Progenitor cell of endocrine pancreas (in vitro differentiated cells): ENCODE data around the gene ASPHD1. TPM values are rescaled to one million over a fixed set of nuclear protein-coding genes. Genes with fewer than 3 reads are reported as not detected.

Experiments used
- DNase-seq: peaks from one replicate; pipeline ENCODE4 v3.0.0; 2021; ENCODE audit warnings: low spot score; ENCODE audit not compliant: unreplicated experiment
- H3K27ac Mint-ChIP-seq: 2 replicates; pipeline ENCODE4 v1.8.0; 2021; ENCODE audit warnings: mild to moderate bottlenecking, moderate library complexity, mixed read lengths
- H3K27me3 Mint-ChIP-seq: 2 replicates; pipeline ENCODE4 v1.8.0; 2021; ENCODE audit warnings: mixed read lengths
- H3K36me3 Mint-ChIP-seq: 2 replicates; pipeline ENCODE4 v1.8.0; 2022; ENCODE audit warnings: mixed read lengths; ENCODE audit not compliant: insufficient read depth
- H3K4me1 Mint-ChIP-seq: 2 replicates; pipeline ENCODE4 v1.8.0; 2021; ENCODE audit warnings: low read depth, mixed read lengths
- H3K4me3 Mint-ChIP-seq: 2 replicates; pipeline ENCODE4 v1.8.0; 2021; ENCODE audit warnings: low read depth, mild to moderate bottlenecking, moderate library complexity, mixed read lengths
- H3K9me3 Mint-ChIP-seq: 2 replicates; pipeline ENCODE4 v1.8.0; 2021; ENCODE audit warnings: low read depth, mixed read lengths
- total RNA-seq: library from RNA; stranded (reverse); gene quantifications from 2 replicates; pipeline ENCODE4 v1.2.1, GENCODE V29; 2021
- TF ChIP-seq, protein P1 (sequence below): fragments of 200-600 bp; sonication (generic); IDR thresholded peaks from one replicate; pipeline ENCODE4 v1.5.0; 2021; ENCODE audit warnings: antibody characterized with exemption, mild to moderate bottlenecking; ENCODE audit not compliant: unreplicated experiment

Gene ASPHD1
- total RNA-seq, 1 donor from 2014 or later = 3.8 TPM

DNA sequence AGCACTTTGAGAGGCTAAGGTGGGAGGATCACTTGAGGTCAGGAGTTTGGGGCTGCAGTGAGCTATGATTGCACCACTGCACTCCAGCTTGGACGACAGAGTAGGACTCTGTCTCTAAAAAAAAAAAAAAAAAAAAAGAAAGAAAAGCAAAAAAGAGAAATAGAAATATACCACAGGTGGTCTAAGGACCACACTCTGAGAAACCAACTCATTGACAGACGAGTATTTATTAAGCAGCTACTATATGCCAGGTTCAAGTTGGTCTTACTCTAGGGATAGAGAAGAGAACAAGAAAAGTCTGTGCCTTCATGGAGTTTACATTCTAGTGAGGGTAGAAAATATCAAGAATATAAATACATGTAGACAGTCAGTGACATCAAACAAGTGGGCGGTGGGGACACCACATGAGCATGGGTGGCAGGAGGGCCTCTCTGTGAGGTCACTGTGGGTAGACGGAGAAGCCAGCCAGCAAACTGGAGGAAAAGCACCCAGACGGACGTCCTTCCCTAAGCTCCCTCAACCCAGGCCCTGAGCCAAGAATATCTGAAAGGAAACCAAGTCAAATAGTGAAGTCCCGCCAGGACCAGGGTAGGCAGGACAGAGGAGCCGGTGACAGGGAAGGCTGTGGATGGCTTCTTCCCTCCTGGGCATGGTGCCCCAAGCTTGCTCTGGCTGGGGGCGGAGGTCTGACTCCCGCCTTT is 42.0 kb upstream of the ASPHD1 start:
- no peak overlapping the region for H3K4me3 Mint-ChIP-seq
- no peak for DNase-seq
- H3K4me1 Mint-ChIP-seq = peaks cover 9% of the 10 kb centered on the region
- no peaks in the 10 kb centered on the region for H3K9me3 Mint-ChIP-seq
- no peaks in the 10 kb centered on the region for H3K27me3 Mint-ChIP-seq
- H3K36me3 Mint-ChIP-seq = peaks cover 10% of the 10 kb centered on the region
- no peak overlapping the region for H3K27ac Mint-ChIP-seq
- TF ChIP-seq, protein P1, sequence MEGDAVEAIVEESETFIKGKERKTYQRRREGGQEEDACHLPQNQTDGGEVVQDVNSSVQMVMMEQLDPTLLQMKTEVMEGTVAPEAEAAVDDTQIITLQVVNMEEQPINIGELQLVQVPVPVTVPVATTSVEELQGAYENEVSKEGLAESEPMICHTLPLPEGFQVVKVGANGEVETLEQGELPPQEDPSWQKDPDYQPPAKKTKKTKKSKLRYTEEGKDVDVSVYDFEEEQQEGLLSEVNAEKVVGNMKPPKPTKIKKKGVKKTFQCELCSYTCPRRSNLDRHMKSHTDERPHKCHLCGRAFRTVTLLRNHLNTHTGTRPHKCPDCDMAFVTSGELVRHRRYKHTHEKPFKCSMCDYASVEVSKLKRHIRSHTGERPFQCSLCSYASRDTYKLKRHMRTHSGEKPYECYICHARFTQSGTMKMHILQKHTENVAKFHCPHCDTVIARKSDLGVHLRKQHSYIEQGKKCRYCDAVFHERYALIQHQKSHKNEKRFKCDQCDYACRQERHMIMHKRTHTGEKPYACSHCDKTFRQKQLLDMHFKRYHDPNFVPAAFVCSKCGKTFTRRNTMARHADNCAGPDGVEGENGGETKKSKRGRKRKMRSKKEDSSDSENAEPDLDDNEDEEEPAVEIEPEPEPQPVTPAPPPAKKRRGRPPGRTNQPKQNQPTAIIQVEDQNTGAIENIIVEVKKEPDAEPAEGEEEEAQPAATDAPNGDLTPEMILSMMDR = no peak

DNA sequence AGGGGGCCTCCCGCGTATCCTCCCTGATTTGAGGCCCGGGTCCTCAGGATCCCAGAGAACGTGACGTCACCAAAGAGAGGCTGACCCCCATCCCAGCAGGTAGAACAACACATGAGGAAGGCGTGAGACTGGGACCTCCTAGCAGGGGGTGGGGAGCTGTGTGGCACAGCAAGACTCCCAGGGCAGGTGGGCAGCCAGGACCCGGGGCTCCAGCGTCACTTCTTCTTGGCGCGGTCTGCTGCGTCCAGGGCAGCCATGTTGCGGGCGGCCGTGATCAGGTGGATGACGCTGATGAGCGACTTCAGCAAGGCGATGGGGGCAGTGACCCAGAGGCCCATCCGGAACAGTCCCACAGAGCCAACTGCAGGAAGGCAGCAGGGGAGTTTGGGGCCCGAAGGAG is 41.3 kb upstream of the ASPHD1 start:
- H3K36me3 Mint-ChIP-seq = peaks cover 10% of the 10 kb centered on the region
- DNase-seq = no peak
- no peak overlapping the region for H3K27ac Mint-ChIP-seq
- no peaks in the 10 kb centered on the region for H3K27me3 Mint-ChIP-seq
- peaks cover 9% of the 10 kb centered on the region for H3K4me1 Mint-ChIP-seq
- TF ChIP-seq, protein P1 = no peak
- no peaks in the 10 kb centered on the region for H3K9me3 Mint-ChIP-seq
- H3K4me3 Mint-ChIP-seq = no peak overlapping the region

DNA sequence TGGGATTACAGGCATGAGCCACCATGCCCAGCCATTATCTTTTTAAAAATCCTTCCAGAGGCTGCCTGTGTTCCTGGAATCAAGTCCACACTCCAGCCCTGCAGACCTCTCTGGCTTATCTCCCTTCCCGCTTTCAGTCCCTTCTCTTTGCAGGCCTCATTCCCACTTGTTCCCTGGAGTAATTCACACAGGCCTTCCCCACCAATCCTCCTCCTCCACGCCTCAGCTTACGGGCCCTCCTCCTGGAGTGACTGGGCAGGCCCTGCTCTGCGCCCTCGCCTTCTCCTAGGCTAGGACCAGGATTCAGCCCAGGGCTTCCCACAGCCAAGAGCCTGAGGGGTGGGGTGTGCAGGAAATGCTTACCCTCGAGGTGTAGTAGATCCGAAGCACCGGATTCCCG is 40.1 kb upstream of the ASPHD1 start:
- Mint-ChIP-seq H3K27me3 (no peaks in the 10 kb centered on the region), H3K27ac (no peak overlapping the region), H3K4me3 (no peak overlapping the region), H3K4me1 (peaks cover 9% of the 10 kb centered on the region), H3K9me3 (no peaks in the 10 kb centered on the region), H3K36me3 (peaks cover 10% of the 10 kb centered on the region)
- no peak for DNase-seq
- TF ChIP-seq, protein P1 = no peak

DNA sequence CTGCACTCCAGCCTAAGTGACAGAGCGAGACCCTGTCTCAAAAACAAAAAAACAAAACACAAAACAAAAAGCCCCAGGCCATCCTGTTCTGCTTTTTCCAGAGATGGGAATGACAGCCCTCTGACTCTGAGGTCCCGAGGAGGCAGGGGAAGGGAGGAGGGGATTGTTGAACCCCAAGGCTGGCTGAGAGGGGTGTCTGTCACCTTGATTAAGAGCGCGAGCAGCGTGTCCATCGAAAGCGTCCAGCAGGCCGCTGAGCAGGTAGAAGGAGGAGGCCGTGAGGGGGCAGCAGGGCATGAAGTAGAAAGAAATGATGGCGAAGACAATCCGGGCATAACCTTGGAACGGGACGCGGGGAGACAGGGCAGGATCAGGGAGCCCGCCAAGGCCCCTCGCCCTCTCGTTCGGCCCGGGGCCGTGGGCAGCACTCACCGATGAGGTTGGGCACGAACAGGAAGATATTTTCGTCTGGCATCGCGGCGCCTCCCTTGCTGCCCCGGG is 37.9 kb upstream of the ASPHD1 start:
- Mint-ChIP-seq H3K36me3 (peaks cover 10% of the 10 kb centered on the region), H3K4me1 (peaks cover 9% of the 10 kb centered on the region), H3K9me3 (no peaks in the 10 kb centered on the region), H3K27me3 (no peaks in the 10 kb centered on the region), H3K4me3 (peak overlapping the region; percentile 98), H3K27ac (peak overlapping the region; percentile 90)
- no peak for DNase-seq
- TF ChIP-seq, protein P1 = no peak

DNA sequence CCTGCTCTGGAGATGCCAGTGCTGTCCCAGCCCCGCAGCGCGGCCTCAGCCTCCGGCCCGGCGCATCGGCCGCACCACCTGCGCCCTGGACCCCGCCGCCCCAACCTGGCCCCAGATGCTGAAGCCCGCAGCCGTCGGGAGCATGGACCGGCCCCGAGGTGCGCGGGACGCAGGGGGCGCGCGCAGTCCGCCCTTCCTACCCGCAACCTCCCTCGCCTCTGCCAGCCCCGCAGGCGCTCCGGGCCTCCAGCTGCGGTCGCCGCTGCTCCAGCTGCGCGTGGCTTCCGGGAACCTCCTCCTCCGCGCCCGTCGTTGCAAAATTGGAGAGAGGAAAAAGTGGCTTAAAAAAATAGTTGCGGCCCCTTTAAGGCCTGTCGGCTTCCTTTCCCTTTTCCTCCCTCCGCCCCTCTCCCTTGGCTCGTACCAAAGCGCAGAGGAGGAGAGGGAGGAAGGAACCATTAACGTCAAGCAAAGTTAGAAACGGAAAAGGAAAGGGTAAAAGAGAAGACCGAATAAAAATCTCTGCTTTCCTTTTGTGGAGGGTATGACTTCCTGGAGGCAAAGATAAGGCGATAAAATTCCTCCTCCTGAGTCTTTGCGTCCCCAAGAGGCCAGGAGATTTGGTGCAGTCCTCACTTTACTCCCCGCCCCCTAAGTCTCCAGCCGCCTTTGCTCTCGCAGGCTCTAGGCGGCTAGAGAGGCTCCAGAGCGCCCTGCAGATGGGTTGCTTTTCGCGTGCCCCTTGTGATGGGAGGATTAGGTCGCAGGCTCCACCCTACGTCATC is 37.2 kb upstream of the ASPHD1 start, which contains the start of gene CDIPT:
Gene CDIPT (minus strand): TSS at position 343 of the 785 bp plus-strand sequence. CDS start 369 bp downstream, outside the sequence.
- TF ChIP-seq, protein P1 = peak; percentile 69
- peaks cover 9% of the 10 kb centered on the region for H3K4me1 Mint-ChIP-seq
- no peaks in the 10 kb centered on the region for H3K9me3 Mint-ChIP-seq
- peaks cover 3% of the 10 kb centered on the region for H3K27me3 Mint-ChIP-seq
- peak within 1 kb of the TSS; percentile 98 for H3K4me3 Mint-ChIP-seq
- DNase-seq = peak; percentile 76
- peaks cover 9% of the 10 kb centered on the region for H3K36me3 Mint-ChIP-seq
- H3K27ac Mint-ChIP-seq = peak within 1 kb of the TSS; percentile 100
